ENCODE data around the gene LDLR. TPM values are rescaled to one million over a fixed set of nuclear protein-coding genes. Genes with fewer than 3 reads are reported as not detected.
"Not testable (repeated sequence)": the region's sequence is repeated elsewhere in the genome, so short reads cannot be mapped to it uniquely, and the experiment has no call there.

The LDLR gene
- total RNA-seq, 2 donors from 2014 or later = 65.0 to 190 TPM

DNA sequence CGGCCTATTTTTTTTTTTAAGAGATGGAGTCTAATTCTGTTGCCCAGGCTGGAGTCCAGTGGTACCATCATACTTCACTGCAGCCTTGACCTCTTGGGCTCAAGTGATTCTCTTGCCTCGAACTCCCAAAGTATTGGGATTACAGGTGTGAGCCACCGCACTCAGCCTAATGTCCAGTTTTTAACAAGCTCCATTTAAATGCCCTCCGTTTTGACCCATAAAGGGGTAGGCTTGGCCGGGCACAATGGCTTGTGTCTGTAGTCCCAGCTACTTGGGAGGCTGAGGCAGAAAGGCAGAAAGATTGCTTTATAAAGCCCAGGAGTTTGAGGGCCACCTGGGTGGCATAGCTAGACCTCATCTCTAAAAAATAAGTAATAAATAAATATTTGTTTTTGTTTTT lies 11.8 kb downstream of the LDLR start:
- no peaks in the 10 kb centered on the region for H3K27me3 ChIP-seq
- H3K4me3 ChIP-seq = no peak overlapping the region
- H3K4me1 ChIP-seq = no peaks in the 10 kb centered on the region
- no peaks in the 10 kb centered on the region for H3K9me3 ChIP-seq
- TF ChIP-seq, protein P1, sequence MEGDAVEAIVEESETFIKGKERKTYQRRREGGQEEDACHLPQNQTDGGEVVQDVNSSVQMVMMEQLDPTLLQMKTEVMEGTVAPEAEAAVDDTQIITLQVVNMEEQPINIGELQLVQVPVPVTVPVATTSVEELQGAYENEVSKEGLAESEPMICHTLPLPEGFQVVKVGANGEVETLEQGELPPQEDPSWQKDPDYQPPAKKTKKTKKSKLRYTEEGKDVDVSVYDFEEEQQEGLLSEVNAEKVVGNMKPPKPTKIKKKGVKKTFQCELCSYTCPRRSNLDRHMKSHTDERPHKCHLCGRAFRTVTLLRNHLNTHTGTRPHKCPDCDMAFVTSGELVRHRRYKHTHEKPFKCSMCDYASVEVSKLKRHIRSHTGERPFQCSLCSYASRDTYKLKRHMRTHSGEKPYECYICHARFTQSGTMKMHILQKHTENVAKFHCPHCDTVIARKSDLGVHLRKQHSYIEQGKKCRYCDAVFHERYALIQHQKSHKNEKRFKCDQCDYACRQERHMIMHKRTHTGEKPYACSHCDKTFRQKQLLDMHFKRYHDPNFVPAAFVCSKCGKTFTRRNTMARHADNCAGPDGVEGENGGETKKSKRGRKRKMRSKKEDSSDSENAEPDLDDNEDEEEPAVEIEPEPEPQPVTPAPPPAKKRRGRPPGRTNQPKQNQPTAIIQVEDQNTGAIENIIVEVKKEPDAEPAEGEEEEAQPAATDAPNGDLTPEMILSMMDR (IDR thresholded peaks at IDR 0.05) = no peak
- DNase-seq = no peak
- peaks cover 47% of the 10 kb centered on the region for H3K36me3 ChIP-seq
- H3K9ac ChIP-seq (ENCODE audit: low read depth in 2 of 2, low read length in 2 of 2) = no peak overlapping the region
- intact Hi-C loops (cut with DNase I) = no loop called here
- no peak overlapping the region for H3K27ac ChIP-seq

DNA sequence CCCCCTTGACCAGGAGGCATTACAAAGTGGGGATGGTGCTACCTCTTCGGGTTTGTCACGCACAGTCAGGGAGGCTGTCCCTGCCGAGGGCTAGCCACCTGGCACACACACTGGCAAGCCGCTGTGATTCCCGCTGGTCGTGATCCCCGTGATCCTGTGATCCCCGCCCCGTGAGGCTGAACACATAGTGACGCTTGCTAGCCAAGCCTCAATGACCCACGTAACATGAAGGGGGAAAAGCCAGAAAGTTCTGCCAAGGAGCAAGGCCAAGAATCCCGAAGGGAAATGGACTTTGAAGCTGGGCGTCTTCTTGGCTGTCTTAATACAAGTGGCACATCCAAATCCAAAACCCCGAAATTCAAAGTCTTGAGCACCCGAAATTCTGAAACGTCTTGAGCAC lies 13.7 kb downstream of the LDLR start:
- Histone ChIP-seq H3K9ac (ENCODE audit: low read depth in 2 of 2, low read length in 2 of 2) (no peak overlapping the region), H3K4me1 (no peaks in the 10 kb centered on the region), H3K4me3 (no peak overlapping the region), H3K36me3 (peaks cover 63% of the 10 kb centered on the region), H3K27me3 (no peaks in the 10 kb centered on the region), H3K9me3 (no peaks in the 10 kb centered on the region), H3K27ac (no peak overlapping the region)
- intact Hi-C loops (cut with DNase I) = no loop called here
- TF ChIP-seq, protein P1 (IDR thresholded peaks at IDR 0.05) = no peak
- DNase-seq = no peak

DNA sequence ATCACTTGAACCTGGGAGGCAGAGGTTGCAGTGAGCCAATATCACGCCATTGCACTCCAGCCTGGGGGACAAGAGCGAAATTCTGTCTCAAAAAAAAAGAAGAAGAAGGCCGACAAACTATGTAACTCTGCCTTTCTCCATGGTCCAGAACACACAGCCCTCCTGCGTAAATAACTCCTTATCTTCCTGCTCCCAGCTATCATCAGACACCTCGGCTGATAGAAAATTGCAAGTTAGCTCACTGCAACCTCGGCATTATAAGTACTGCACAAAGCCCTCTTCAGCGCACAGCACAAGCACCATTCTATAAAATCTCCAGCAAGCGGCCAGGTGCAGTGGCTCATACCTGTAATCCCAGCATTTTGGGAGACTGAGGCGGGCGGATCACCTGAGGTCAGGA lies 14.4 kb downstream of the LDLR start:
- H3K9ac ChIP-seq (ENCODE audit: low read depth in 2 of 2, low read length in 2 of 2); H3K27ac ChIP-seq; DNase-seq; H3K4me1 ChIP-seq; H3K27me3 ChIP-seq; intact Hi-C loops (cut with DNase I); H3K4me3 ChIP-seq; H3K9me3 ChIP-seq: not testable (repeated sequence)
- peaks cover 62% of the 10 kb centered on the region for H3K36me3 ChIP-seq

DNA sequence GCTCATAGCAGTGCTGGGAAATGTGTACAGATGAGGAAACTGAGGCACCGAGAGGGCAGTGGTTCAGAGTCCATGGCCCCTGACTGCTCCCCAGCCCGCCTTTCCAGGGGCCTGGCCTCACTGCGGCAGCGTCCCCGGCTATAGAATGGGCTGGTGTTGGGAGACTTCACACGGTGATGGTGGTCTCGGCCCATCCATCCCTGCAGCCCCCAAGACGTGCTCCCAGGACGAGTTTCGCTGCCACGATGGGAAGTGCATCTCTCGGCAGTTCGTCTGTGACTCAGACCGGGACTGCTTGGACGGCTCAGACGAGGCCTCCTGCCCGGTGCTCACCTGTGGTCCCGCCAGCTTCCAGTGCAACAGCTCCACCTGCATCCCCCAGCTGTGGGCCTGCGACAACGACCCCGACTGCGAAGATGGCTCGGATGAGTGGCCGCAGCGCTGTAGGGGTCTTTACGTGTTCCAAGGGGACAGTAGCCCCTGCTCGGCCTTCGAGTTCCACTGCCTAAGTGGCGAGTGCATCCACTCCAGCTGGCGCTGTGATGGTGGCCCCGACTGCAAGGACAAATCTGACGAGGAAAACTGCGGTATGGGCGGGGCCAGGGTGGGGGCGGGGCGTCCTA lies 15.9 kb downstream of the LDLR start:
- H3K9me3 ChIP-seq = no peaks in the 10 kb centered on the region
- no peak overlapping the region for H3K27ac ChIP-seq
- DNase-seq = no peak
- H3K36me3 ChIP-seq = peaks cover 75% of the 10 kb centered on the region
- intact Hi-C loops (cut with DNase I) = no loop called here
- no peaks in the 10 kb centered on the region for H3K4me1 ChIP-seq
- no peak overlapping the region for H3K9ac ChIP-seq (ENCODE audit: low read depth in 2 of 2, low read length in 2 of 2)
- TF ChIP-seq, protein P1 (IDR thresholded peaks at IDR 0.05) = no peak
- H3K4me3 ChIP-seq = no peak overlapping the region
- H3K27me3 ChIP-seq = no peaks in the 10 kb centered on the region

DNA sequence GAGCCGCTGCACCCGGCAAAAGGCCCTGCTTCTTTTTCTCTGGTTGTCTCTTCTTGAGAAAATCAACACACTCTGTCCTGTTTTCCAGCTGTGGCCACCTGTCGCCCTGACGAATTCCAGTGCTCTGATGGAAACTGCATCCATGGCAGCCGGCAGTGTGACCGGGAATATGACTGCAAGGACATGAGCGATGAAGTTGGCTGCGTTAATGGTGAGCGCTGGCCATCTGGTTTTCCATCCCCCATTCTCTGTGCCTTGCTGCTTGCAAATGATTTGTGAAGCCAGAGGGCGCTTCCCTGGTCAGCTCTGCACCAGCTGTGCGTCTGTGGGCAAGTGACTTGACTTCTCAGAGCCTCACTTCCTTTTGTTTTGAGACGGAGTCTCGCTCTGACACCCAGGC lies 17.2 kb downstream of the LDLR start:
- TF ChIP-seq, protein P1 (IDR thresholded peaks at IDR 0.05) = no peak
- Histone ChIP-seq H3K4me1 (no peaks in the 10 kb centered on the region), H3K9ac (ENCODE audit: low read depth in 2 of 2, low read length in 2 of 2) (no peak overlapping the region), H3K36me3 (peaks cover 81% of the 10 kb centered on the region), H3K4me3 (no peak overlapping the region), H3K9me3 (no peaks in the 10 kb centered on the region), H3K27me3 (no peaks in the 10 kb centered on the region), H3K27ac (no peak overlapping the region)
- no peak for DNase-seq
- intact Hi-C loops (cut with DNase I) = no loop called here

DNA sequence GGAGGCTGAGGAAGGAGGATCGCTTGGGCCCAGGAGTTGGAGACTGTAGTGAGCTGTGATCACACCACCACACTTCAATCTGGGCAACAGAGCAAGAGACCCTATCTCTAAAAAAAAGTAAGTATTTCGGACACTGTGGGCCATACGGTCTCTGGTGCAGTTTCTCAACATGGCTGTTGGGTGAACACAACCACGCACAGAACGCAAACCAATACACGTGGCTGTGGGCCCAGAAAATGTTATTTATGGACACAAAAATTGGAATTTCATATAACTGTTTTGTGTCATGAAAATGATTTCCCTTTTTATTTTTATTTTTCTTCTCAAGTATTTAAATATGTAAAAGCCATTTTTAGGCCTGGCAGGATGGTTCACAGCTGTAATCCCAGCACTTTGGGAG lies 19.5 kb downstream of the LDLR start:
- Histone ChIP-seq H3K9ac (ENCODE audit: low read depth in 2 of 2, low read length in 2 of 2) (no peak overlapping the region), H3K9me3 (no peaks in the 10 kb centered on the region), H3K36me3 (peaks cover 78% of the 10 kb centered on the region), H3K4me3 (no peak overlapping the region), H3K27ac (no peak overlapping the region), H3K4me1 (no peaks in the 10 kb centered on the region), H3K27me3 (no peaks in the 10 kb centered on the region)
- intact Hi-C loops (cut with DNase I) = no loop called here
- no peak for DNase-seq
- TF ChIP-seq, protein P1 (IDR thresholded peaks at IDR 0.05) = no peak
